ENCODE data around the gene EGFL7. TPM values are rescaled to one million over a fixed set of nuclear protein-coding genes. Genes with fewer than 3 reads are reported as not detected.

The EGFL7 gene
- total RNA-seq, 1 experiment from 2014 or later = 54.6 TPM

GRCh38 chr9:136673975-136674785 is 11.5 kb downstream of the EGFL7 start:
- ChIA-PET POLR2A (no interaction called here), CTCF (interaction anchor here (3.4 kb wide), 1 partner anchor 18 kb away, joined by 44 read pairs; no protein-coding TSS in a partner anchor)
- no peak for TF ChIP-seq FOXP4 (CRISPR knock-in tag; IDR thresholded peaks at IDR 0.05)
- TF ChIP-seq ATF1 (CRISPR knock-in tag; IDR thresholded peaks at IDR 0.05) = no peak
- no peak for TF ChIP-seq ZNF425 (CRISPR knock-in tag; conservative IDR thresholded peaks at IDR 0.05)
- Mint-ChIP-seq H3K9me3 (no peaks in the 10 kb centered on the region), H3K27ac (no peak overlapping the region), H3K27me3 (ENCODE audit: low read depth) (no peaks in the 10 kb centered on the region), H3K36me3 (no peaks in the 10 kb centered on the region), H3K4me3 (no peak overlapping the region), H3K4me1 (0 out of 2 replicates have a peak, but pooled peaks cover 2% of the 10 kb centered on the region)
- DNase-seq (ENCODE audit: low spot score) (no peak), ATAC-seq (no peak)

- ChIA-PET CTCF (interaction anchor here (0.6 to 2.6 kb wide), 4 partner anchors 10 to 119 kb away, joined by 3 to 17 read pairs (median 6); partner anchors contain the start of gene AGPAT2), POLR2A (interaction anchor here (0.7 kb wide), 1 partner anchor 48 kb away, joined by 6 read pairs; no protein-coding TSS in a partner anchor)
- Mint-ChIP-seq H3K4me3 (no peak overlapping the region), H3K27ac (peak overlapping the region; percentile 45; the same call in 1 of the 2 replicates), H3K36me3 (no peaks in the 10 kb centered on the region), H3K27me3 (ENCODE audit: low read depth) (no peaks in the 10 kb centered on the region), H3K9me3 (no peaks in the 10 kb centered on the region), H3K4me1 (0 out of 2 replicates have a peak, but pooled peaks cover 5% of the 10 kb centered on the region)
- DNase-seq (ENCODE audit: low spot score) (peak; percentile 46), ATAC-seq (peak; percentile 16)
- TF ChIP-seq CDX4 (CRISPR knock-in tag; IDR thresholded peaks at IDR 0.05; ENCODE audit: borderline replicate concordance) (0 out of 2 replicates have a peak, but pooled peaks have one; percentile 27), GABPB1 (CRISPR knock-in tag; IDR thresholded peaks at IDR 0.05) (peak; percentile 46; the same call in 1 of the 2 replicates), EMX1 (CRISPR knock-in tag; IDR thresholded peaks at IDR 0.05) (no peak)
Measured at GRCh38 chr9:136674786-136675349, 12.2 kb downstream of the EGFL7 start.

- Mint-ChIP-seq H3K27ac (no peak overlapping the region), H3K9me3 (no peaks in the 10 kb centered on the region), H3K36me3 (no peaks in the 10 kb centered on the region), H3K4me3 (no peak overlapping the region), H3K4me1 (0 out of 2 replicates have a peak, but pooled peaks cover 5% of the 10 kb centered on the region), H3K27me3 (ENCODE audit: low read depth) (no peaks in the 10 kb centered on the region)
- CTCF ChIA-PET = interaction anchor here (0.6 to 2.6 kb wide), 7 partner anchors 11 to 120 kb away, joined by 3 to 17 read pairs (median 3); partner anchors contain the start of genes AGPAT2 and LCN10
- ATAC-seq (no peak), DNase-seq (ENCODE audit: low spot score) (no peak)
- POLR2A ChIA-PET = interaction anchor here (0.5 to 0.9 kb wide), 3 partner anchors 11 to 47 kb away, joined by 3 to 6 read pairs (median 6); partner anchors contain the start of gene AGPAT2
- TF ChIP-seq HMGA2 (CRISPR knock-in tag; IDR thresholded peaks at IDR 0.05) (no peak), ZNF281 (CRISPR knock-in tag; IDR thresholded peaks at IDR 0.05) (no peak), CDX4 (CRISPR knock-in tag; IDR thresholded peaks at IDR 0.05; ENCODE audit: borderline replicate concordance) (peak; percentile 56; the same call in 1 of the 2 replicates)
Measured at GRCh38 chr9:136675477-136676296, 13.0 kb downstream of the EGFL7 start.
